NB4 (cell line): ENCODE results near the gene ASB6.

Experiments
- DNase-seq: peaks from one replicate; pipeline ENCODE4 v3.0.0; 2010; ENCODE audit warnings: low read depth
- H3K4me3 ChIP-seq: one replicate; pipeline ENCODE4 v1.5.1; 2011; ENCODE audit warnings: mild to moderate bottlenecking, low read depth, low read length, moderate library complexity
- MYC ChIP-seq: IDR thresholded peaks from 2 replicates; pipeline ENCODE4 v1.6.1; 2011; ENCODE audit warnings: low read depth, low read length
- POLR2A ChIP-seq: IDR thresholded peaks from 2 replicates; pipeline ENCODE4 v1.6.1; 2011; ENCODE audit warnings: mild to moderate bottlenecking; ENCODE audit not compliant: insufficient read length; ENCODE audit errors: extremely low read depth
- TF ChIP-seq, protein P1 (sequence below): IDR thresholded peaks from one replicate; pipeline ENCODE4 v1.5.1; 2012; ENCODE audit warnings: low read depth, low read length
- TF ChIP-seq, protein P2 (sequence below): IDR thresholded peaks from 2 replicates; pipeline ENCODE4 v1.6.1; 2011; ENCODE audit warnings: low read depth, low read length

Gene ASB6

GRCh38 chr9:129671519-129671918 is 29.6 kb upstream of the ASB6 start:
- no peak overlapping the region for H3K4me3 ChIP-seq
- TF ChIP-seq, protein P1, sequence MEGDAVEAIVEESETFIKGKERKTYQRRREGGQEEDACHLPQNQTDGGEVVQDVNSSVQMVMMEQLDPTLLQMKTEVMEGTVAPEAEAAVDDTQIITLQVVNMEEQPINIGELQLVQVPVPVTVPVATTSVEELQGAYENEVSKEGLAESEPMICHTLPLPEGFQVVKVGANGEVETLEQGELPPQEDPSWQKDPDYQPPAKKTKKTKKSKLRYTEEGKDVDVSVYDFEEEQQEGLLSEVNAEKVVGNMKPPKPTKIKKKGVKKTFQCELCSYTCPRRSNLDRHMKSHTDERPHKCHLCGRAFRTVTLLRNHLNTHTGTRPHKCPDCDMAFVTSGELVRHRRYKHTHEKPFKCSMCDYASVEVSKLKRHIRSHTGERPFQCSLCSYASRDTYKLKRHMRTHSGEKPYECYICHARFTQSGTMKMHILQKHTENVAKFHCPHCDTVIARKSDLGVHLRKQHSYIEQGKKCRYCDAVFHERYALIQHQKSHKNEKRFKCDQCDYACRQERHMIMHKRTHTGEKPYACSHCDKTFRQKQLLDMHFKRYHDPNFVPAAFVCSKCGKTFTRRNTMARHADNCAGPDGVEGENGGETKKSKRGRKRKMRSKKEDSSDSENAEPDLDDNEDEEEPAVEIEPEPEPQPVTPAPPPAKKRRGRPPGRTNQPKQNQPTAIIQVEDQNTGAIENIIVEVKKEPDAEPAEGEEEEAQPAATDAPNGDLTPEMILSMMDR: no peak
- TF ChIP-seq, protein P2, sequence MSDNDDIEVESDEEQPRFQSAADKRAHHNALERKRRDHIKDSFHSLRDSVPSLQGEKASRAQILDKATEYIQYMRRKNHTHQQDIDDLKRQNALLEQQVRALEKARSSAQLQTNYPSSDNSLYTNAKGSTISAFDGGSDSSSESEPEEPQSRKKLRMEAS: no peak
- no peak for TF ChIP-seq MYC
- no peak for DNase-seq

DNA sequence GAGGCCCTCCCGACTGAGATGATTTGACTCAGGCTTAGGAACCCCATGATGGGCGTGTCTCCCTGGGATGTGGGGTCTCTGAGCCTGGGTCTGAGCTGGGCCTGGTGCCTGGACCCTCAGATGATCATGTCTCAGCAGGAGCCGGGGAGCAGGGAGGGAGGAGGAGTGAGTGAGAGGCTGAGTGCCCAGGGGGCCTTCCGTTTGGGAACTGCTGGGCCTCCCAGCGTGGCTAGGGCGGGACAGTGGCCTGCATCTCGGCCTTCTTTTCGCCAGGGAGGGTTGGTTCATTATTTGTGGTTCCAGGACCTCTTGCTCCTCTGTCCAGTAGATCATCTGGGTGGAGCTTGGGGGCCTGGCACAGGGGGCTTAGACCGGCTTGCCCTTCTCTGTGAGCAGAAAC is 29.1 kb upstream of the ASB6 start:
- no peak overlapping the region for H3K4me3 ChIP-seq
- DNase-seq: no peak
- TF ChIP-seq, protein P1: no peak
- TF ChIP-seq MYC: no peak
- TF ChIP-seq, protein P2: no peak

DNA sequence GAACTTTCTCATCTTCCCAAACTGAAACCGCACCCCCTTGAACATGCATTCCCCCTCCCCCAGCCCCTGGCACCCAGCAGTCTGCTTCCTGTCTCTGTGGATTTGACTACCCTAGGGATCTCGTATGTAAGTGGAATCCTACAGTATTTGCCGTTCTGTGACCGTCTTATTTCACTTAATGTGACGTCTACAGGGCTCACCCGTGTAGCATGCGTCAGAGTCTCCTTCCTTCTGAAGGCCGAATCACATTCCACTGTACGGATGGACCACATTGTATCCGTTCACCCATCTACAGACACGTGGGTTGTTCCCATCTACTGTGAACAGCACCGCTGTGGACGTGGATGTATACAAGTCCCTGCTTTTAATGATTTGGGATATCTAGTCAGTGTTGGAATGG is 28.0 kb upstream of the ASB6 start:
- no peak overlapping the region for H3K4me3 ChIP-seq
- DNase-seq: no peak
- TF ChIP-seq, protein P1: no peak
- TF ChIP-seq, protein P2: no peak
- TF ChIP-seq POLR2A: no peak
- no peak for TF ChIP-seq MYC

- H3K4me3 ChIP-seq: no peak overlapping the region
- DNase-seq: peak; percentile 31
- TF ChIP-seq, protein P1: no peak
- TF ChIP-seq POLR2A (no peak), MYC (no peak)
- TF ChIP-seq, protein P2: no peak
Measured at GRCh38 chr9:129669141-129669718, 27.3 kb upstream of the ASB6 start.

DNA sequence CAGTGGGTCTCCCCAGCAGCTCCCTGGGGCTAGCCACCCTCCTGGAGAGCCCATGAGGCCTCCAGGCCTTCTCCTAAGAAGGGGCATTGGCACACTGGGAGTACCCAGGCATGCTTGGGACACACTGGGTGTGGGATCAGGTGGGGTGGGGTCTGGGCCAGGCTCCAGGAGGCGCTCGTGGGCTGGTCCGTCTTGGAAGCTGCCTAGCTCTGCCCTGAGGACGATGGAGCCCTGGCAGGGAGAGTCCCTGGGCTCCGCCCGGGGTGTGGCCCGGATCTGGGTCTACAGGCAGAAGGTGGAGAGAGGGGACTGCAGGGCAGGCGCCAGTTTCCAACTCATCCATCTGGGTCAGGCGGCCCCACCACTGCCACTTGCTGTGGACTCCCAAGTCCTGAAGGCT is 25.9 kb upstream of the ASB6 start:
- DNase-seq: no peak
- no peak overlapping the region for H3K4me3 ChIP-seq
- TF ChIP-seq, protein P2: no peak
- TF ChIP-seq MYC: no peak
- no peak for TF ChIP-seq POLR2A
- TF ChIP-seq, protein P1: no peak

DNA sequence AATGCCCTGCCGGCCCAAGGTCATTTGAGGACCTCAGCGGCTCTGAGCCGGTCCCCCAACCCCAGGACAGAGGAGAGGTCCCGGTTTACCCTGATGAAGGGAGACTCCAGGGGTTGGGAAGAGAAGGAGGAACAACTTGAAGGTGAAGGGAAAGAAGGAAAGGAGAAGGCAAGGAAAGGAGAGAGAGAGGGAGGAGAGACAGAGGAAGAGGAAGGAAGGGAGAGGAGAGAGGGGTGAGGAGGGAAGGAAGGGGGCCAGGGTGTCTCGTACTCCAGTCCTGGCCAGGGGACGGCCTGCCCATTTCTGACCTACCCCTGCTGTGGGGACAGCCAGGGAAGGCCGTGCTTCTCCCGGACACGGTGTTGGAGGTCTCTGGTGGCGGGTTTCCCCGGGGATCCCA is 25.4 kb upstream of the ASB6 start:
- no peak for DNase-seq
- H3K4me3 ChIP-seq: no peak overlapping the region
- no peak for TF ChIP-seq MYC
- TF ChIP-seq, protein P2: no peak
- TF ChIP-seq POLR2A: no peak
- TF ChIP-seq, protein P1: no peak
